NCI-H345 (cell line): ENCODE results near the gene SARDH.
A peak's percentile ranks its signal among the peaks of the same experiment; 100 is the strongest.
"Not testable (repeated sequence)": the region's sequence is repeated elsewhere in the genome, so short reads cannot be mapped to it uniquely, and the experiment has no call there.

Experiments
- DNase-seq: peaks from one replicate; lab custom pipeline; 2025; lab: John Stamatoyannopoulos, UW

Gene SARDH

DNA sequence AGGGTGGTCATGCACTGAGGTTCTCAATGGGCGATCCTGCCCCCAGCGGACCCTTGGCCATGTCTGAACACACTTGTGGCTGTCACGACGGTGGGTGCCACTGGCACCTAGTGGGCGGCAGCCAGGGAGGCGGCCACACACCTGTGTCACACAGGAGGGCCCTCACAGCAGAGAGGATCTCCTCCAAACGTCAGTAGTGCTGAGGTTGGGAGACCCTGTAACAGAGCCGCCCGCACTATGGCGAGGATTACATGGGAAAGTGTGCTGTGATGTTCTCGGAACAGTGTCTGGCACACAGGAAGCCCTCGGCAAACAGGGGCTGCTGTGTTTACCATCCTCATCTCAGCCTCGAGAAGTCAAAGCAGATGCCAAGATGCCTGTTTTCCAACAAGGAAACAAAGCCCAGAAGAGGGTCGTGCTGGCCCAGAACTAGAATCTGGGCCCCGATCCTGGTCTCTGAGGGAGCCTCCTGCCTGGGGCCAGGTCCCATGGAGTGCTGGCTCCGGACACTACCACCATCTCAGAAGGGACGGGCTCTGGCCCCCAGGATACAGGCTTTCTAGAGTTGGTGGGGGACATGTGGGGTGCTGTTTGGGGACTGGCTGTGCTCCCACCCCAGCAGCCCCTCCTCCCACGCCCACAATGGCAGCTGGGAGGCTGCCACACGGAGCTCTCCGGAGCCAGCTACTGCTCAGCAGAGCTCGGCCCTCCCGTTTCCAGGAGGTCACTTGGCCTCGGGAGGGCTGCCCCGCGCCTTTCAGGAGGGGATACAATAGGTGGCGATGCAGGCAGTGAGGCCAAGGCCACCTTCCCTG, 53.8 kb downstream of the SARDH start:
- no peak for DNase-seq

DNA sequence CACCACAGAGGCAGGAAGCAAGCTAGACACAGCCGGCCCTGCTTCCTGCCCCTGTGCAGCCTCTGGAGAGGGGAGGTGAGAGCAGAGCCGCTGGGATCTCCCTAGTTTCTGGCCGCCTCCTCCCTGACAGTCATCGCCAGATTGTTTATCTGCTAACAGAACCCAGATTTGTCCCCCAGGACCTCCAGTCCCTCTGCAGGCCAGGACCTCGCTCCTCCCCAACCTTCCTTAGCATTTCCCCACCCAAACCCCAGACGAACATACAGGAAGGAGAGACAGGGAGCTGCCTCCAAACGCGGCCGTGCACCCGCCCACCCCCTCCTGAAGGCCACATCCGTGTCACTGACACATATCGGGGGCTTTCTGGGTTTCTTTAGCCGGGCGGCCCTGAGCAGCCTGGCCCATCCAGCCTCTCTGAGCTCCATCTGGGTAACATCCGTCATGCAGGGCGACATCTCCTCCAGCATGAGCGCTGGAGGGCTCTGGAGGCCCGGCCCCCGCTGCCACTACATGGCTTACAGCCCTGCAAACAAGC, 54.5 kb downstream of the SARDH start:
- DNase-seq, result no peak

DNA sequence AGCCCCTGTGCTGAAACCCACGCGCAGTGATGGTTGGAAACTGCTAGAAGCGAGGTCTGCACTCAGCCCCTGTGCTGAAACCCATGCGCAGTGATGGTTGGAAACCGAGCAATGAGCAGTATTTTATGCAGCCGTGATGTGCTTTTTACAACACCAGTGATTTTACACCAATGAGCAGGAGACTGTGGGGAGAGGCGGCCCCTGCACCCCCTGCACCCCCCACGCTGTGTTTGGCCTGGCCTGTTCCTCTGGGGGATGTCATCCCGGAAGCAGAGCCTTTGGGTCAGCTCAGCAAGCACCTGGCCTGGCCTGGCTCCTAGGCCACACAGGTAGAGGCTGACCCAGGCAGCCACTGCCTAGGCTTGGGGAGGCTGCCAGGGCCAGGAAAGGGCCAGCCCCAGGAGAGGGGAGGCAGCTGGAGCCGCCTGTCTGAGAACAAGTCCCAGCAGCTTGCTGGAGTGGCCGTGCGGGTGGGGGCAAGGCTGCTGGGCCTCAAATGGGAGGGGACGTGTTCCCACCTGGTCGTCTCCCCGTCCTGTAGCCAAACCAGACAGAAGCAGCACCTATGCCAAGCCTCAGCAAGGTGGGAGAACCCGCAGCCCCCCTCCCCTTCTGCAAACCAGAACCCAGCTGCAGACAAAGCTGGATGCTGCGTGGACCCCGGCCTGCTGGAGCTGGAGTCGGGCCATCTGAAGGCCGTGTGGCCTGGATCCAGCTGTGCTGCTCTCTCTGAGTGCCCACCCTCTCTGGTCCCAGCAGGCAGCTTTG, 55.1 kb downstream of the SARDH start:
- no peak for DNase-seq

DNA sequence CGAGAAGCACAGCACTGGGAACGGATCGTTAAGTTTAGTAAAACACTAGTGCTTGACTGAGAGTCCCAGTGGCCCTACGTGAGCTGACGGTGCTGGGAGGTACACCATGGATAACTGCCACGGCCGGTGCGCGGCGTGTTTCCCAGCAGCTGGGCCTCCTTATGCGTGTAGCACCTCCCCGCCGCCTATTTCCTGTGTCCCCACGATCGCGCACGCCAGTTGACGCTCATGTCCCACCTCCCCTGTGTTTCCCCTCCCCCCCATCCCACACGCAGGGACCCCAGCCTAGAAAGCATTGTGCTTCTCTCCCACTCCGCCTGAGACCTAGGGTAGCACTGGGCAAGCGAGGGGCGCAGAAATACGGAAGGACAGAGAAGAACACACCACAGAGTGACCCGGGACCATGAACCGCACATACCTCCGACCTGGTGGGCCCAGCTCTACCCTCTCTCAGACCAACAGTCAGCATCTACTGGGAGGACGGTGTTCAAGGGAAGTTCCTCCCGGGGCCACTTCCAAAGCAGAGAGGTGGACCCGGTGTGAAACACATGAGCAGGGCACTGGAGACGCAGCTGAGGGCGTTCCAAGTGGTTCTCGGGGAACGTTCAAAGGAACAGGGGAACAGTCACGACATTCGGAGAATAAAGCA, 56.4 kb downstream of the SARDH start:
- DNase-seq, result no peak

- DNase-seq, result no peak
Observed at GRCh38 chr9:133680976-133681657, 57.0 kb downstream of the SARDH start.

DNA sequence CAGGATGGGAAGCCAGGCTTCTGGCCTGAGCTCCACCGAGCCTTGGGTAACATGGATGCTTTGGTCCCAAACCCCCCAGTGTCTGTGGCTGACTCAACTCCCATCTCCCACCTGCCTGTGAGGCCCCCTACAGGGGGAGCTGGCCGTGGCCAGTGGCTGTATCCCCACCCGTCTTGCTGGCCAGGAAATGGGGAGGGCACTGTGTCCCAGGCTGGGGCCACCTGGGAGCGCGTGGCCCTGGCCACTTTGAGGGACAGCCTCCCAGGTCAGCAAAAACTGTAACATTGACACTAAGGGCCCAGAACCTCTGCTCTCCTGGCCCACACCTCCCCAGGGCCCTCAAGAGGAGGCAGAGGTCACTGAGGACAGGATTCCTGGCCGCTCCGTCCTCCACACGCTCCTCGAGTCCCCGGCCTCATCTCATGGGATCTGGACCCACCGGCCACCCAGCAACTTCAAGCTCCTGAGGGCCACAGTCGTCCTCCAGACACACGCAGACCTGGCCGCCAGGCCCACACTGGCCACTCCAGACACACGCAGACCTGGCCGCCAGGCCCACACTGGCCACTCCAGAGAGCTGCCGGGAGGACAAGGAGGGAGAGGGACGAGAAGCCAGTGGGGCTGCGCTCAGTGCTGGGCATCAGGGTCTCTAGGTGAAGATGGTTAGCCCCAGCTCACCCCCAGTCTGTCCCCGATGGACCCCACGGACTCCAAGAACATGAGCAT, 57.7 kb downstream of the SARDH start:
- DNase-seq, result no peak

GRCh38 chr9:133679466-133680061, 58.6 kb downstream of the SARDH start:
- DNase-seq, result no peak

- DNase-seq, result no peak
Observed at GRCh38 chr9:133679056-133679455, 59.1 kb downstream of the SARDH start.

DNA sequence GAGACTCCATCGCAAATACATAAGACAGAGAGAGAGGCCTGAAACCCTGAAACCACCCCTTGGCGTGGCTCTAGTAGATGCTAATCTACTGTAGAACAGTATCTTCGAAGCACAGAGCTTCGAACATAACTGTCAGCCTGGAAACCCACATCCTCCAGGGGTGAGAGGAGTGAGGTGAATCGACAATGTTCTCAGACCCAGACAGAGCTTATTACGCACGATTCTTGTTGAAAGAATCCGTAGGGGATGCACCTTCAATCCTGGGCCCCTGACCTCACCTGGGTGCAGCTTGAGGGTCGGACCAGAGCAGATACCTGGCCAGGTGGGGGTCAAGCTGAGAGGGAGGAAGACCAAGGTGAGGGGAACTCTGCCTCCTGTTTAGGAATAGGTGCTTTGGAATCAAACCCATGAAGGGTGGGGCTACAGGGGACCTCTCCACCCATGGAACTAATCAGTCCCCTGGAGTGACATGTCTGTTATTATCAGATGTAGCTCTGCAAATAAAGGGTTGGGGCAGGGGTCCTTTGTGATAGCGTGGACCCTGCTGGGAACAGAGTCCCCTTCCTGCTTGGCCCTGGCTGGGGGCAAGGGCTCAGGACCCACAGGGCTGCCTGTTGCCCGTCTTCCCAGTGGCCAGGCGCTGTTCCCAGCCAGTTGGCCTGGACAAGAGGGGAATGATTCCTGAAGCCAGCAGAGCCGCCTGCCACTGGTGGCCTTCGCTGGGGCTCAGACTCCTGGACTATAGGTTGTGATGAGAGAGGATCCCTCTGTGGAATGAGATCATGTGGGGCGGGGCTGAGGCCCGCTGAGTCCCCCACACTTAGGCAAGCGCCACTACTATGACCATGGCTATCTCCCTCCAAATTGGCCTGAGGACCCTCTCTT, 60.8 kb downstream of the SARDH start:
- DNase-seq, result no peak

GRCh38 chr9:133676450-133676849, 61.7 kb downstream of the SARDH start:
- no peak for DNase-seq

DNA sequence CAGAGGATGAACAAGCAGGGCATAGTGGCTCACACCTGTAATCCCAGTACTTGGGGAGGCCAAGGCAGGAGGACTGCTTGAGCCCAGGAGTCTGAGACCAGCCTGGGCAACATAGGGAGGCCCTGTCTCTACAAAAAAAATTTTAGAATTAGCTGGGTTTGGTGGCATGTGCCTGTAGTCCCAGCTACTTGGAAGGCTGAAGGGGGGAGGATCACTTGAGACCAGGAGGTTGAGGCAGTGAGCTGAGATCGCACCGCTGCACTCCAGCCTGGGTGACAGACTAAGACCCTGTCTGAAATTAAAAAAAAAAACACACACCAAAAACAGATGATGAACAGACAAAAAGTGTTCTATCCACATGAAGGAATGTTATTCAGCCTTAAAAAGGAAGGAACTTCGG, 62.4 kb downstream of the SARDH start:
- DNase-seq, result not testable (repeated sequence)

DNA sequence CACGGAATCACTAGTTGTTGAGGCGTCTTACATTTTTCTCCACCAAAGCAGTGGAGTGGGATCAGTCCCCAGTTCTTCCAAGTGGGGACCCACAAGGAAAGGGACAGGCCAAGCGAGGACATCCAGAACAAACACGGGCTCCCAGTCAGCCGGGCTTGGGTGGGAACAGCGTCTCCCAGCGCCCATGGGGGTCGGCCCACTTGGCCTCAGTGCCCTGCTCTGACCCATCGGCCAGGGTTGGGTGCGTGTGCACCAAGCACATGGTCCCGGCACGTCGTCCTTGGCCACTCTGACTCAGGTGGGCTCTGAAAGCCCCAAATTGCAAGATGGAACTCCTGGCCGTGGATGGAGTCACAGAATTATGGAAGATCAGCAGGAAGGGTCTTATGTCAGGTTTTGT, 64.1 kb downstream of the SARDH start:
- DNase-seq, result no peak

- no peak for DNase-seq
Observed at GRCh38 chr9:133673258-133673655, 64.9 kb downstream of the SARDH start.

- DNase-seq, result no peak
Observed at GRCh38 chr9:133672503-133673257, 65.5 kb downstream of the SARDH start.

GRCh38 chr9:133671371-133671770, 66.8 kb downstream of the SARDH start:
- DNase-seq, result no peak

- no peak for DNase-seq
Observed at GRCh38 chr9:133670466-133670865, 67.7 kb downstream of the SARDH start.

- no peak for DNase-seq
Observed at GRCh38 chr9:133669182-133669801, 68.9 kb downstream of the SARDH start.

DNA sequence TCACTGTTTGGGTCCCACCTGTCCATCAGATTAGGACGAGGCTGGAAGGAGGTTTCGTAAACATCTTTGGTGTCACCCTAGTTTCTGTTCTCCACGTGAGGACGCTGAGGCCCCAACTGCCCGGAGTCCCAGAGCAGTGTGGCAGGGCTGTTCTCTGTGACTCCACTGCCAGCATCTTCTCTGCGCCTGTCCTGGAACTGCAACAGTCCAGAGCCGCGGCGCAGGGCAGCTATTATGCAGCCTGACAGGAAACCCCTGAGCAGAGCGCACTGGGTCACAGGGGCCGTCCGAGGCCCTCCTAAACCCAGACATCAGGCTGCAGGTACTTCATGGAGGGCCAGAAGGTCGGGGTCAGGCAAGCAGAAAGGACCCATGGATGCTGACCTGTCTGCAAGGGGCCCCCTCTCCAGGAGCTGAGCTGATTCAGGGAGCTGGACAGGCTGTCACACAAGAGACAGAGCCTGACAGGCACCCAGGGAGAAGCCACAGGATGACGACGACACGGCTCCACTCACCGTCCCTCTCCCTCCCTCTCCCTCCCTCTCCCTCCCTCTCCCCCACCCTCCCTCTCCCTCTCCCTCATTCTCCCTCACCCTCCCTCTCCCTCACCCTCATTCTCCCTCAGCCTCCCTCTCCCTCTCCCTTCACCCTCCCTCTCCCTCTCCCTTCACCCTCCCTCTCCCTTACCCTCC, 70.2 kb downstream of the SARDH start:
- DNase-seq, result peak; percentile 31
